Epithelial cell of proximal tubule (primary cell): ENCODE data around the gene PRKN. TPM values are rescaled to one million over a fixed set of nuclear protein-coding genes. Genes with fewer than 3 reads are reported as not detected.
"Not testable (repeated sequence)": the region's sequence is repeated elsewhere in the genome, so short reads cannot be mapped to it uniquely, and the experiment has no call there.

ENCODE experiments used
- DNase-seq: peaks from one replicate; pipeline ENCODE4 v3.0.0-alpha.2; 2011; ENCODE audit warnings: low read depth
- H3K4me3 ChIP-seq: 2 replicates; pipeline ENCODE4 v1.5.1; 2011; ENCODE audit warnings: low read depth, mild to moderate bottlenecking, low read length
- CTCF ChIP-seq: conservative IDR thresholded peaks from 2 replicates; pipeline ENCODE4 v1.5.1; 2012; ENCODE audit warnings: low read depth, mild to moderate bottlenecking, low read length
- total RNA-seq: library from RNA; depleted of rRNA; stranded (reverse); fragments of >200 nt; gene quantifications from 2 replicates; pipeline ENCODE4 v1.2.3, GENCODE V29; 2015

PRKN gene
- total RNA-seq, 1 donor from 2014 or later, result 0.58 TPM

- no peak for DNase-seq
- TF ChIP-seq CTCF, result no peak
- H3K4me3 ChIP-seq, result no peak overlapping the region
Observed at GRCh38 chr6:161327360-161327953, 1400.1 kb downstream of the PRKN start.

GRCh38 chr6:161319231-161319630, 1408.3 kb downstream of the PRKN start:
- TF ChIP-seq CTCF, result no peak
- H3K4me3 ChIP-seq, result no peak overlapping the region
- DNase-seq, result no peak

- no peak overlapping the region for H3K4me3 ChIP-seq
- no peak for DNase-seq
- no peak for TF ChIP-seq CTCF
Observed at GRCh38 chr6:161318456-161318855, 1409.1 kb downstream of the PRKN start.

GRCh38 chr6:161316531-161316930, 1411.0 kb downstream of the PRKN start:
- no peak for TF ChIP-seq CTCF
- DNase-seq, result no peak

GRCh38 chr6:161315246-161315917, 1412.2 kb downstream of the PRKN start:
- H3K4me3 ChIP-seq, DNase-seq: not testable (repeated sequence)

More at GRCh38 chr6:161316531-161316930, 1411.0 kb downstream of the PRKN start:
- H3K4me3 ChIP-seq, result no peak overlapping the region

- not testable (repeated sequence) for H3K4me3 ChIP-seq, DNase-seq
Observed at GRCh38 chr6:161314541-161315245, 1412.9 kb downstream of the PRKN start.

- TF ChIP-seq CTCF, result no peak
- DNase-seq, result no peak
- no peak overlapping the region for H3K4me3 ChIP-seq
Observed at GRCh38 chr6:161313940-161314509, 1413.5 kb downstream of the PRKN start.

GRCh38 chr6:161313475-161313874, 1414.1 kb downstream of the PRKN start:
- not testable (repeated sequence) for H3K4me3 ChIP-seq

GRCh38 chr6:161309774-161310173, 1417.8 kb downstream of the PRKN start:
- DNase-seq, result not testable (repeated sequence)

More at GRCh38 chr6:161313475-161313874, 1414.1 kb downstream of the PRKN start:
- not testable (repeated sequence) for DNase-seq

More at GRCh38 chr6:161309774-161310173, 1417.8 kb downstream of the PRKN start:
- not testable (repeated sequence) for H3K4me3 ChIP-seq
